HepG2 (cell line): ENCODE data around the gene GALNT15. TPM values are rescaled to one million over a fixed set of nuclear protein-coding genes. Genes with fewer than 3 reads are reported as not detected.

Experiments
- RORA ChIP-seq: sonication (generic); formaldehyde crosslinking; IDR thresholded peaks from 2 replicates; pipeline ENCODE4 v1.5.0; 2020; ENCODE audit warnings: mild to moderate bottlenecking, missing genetic modification reagents, moderate library complexity
- SPEN ChIP-seq: sonication (generic); formaldehyde crosslinking; IDR thresholded peaks from 2 replicates; pipeline ENCODE4 v1.5.1; 2020; ENCODE audit warnings: low read depth, mild to moderate bottlenecking, missing genetic modification reagents
- ZEB1 ChIP-seq: IDR thresholded peaks from 2 replicates; pipeline ENCODE4 v1.6.1; 2012; ENCODE audit warnings: mild to moderate bottlenecking, low read depth, inconsistent platforms; ENCODE audit not compliant: insufficient replicate concordance
- ZNF251 ChIP-seq: sonication (generic); formaldehyde crosslinking; IDR thresholded peaks from 2 replicates; pipeline ENCODE4 v1.9.0; 2021; ENCODE audit warnings: mild to moderate bottlenecking, missing genetic modification reagents
- polyA plus RNA-seq, 8 experiments: library from polyadenylated mRNA; depleted of rRNA in 3 of 8; stranded (reverse) in 7 of 8; unstranded in 1 of 8; fragments of >200 nt; fragmentation: Illumina TruSeq in 4 of 8; extraction: Trizol in 4 of 8; gene quantifications; 2 replicates each; pipeline versions ENCODE4 v1.2.1 to v1.2.3, GENCODE V29; 2011 to 2016; ENCODE audit warnings: low read depth in 4 of 8, missing spikeins in 1 of 8, mixed read lengths in 1 of 8; ENCODE audit not compliant: insufficient read depth in 1 of 8
- total RNA-seq, 5 experiments: library from RNA; depleted of rRNA; stranded (reverse); fragments of >200 nt; fragmentation: Illumina TruSeq; extraction: Trizol; gene quantifications; 2 replicates each; pipeline ENCODE4 v1.2.3, GENCODE V29; 2016; ENCODE audit warnings: low read depth in 1 of 5
- TF ChIP-seq, protein P1 (sequence below): IDR thresholded peaks from 2 replicates; pipeline ENCODE4 v1.6.1; 2016; ENCODE audit warnings: mild to moderate bottlenecking
- TF ChIP-seq, protein P2 (sequence below): sonication (generic); formaldehyde crosslinking; IDR thresholded peaks from 2 replicates; pipeline ENCODE4 v1.5.0; 2020; ENCODE audit warnings: mild to moderate bottlenecking, missing genetic modification reagents, borderline replicate concordance
- TF ChIP-seq, protein P3 (sequence below): sonication (generic); formaldehyde crosslinking; IDR thresholded peaks from 2 replicates; pipeline ENCODE4 v1.8.0; 2022; ENCODE audit warnings: mild to moderate bottlenecking, missing genetic modification reagents, moderate library complexity
- TF ChIP-seq, protein P4 (sequence below): sonication (generic); formaldehyde crosslinking; IDR thresholded peaks from 2 replicates; pipeline ENCODE4 v1.4.0; 2020; ENCODE audit warnings: mild to moderate bottlenecking, missing genetic modification reagents
- TF ChIP-seq, protein P5 (sequence below): sonication (generic); formaldehyde crosslinking; IDR thresholded peaks from 2 replicates; pipeline ENCODE4 v1.4.0; 2020; ENCODE audit warnings: missing genetic modification reagents, borderline replicate concordance

Gene GALNT15
- total and polyA plus RNA-seq, 2 of the 13 experiments (the other 11 are each of a cell fraction or from before 2014, with no cell fraction given), result 0.02 to 0.04 TPM

DNA sequence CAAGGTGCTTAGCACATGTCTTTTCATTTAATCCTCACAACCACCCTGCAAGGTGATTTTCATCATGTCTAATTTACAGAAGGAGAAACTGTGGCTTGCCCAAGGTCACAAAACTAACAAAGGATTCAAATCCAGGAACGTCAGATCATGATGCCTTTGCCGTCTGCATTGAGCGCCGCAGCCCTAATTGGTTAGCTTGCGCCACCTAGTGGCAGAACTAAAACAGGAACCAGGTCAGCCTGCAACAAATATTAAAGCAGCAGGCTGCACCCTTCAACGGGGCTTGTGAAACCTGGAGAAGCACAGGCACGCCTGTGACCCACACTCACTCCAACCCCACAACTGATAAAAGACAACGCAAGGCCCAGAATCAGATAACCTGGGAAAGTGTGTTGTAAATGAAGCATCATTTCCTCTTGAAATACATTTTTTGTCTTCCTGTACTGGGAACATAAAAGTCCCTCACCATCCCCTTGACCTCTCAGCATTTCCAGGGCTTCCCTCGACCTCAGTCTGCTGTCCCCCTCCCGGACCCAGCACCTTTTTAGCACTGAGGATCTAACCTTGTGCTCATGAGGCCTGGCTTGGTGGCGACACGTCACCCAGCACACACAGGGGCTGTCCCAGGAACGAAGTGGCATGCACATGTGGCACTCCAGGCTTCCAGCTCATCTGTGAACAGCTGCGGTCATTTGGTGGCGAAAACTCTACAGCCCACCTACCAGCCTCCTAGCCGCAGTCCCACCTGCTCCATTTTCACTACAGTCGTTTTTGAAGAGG lies 73.0 kb downstream of the GALNT15 start (continued):
- TF ChIP-seq, protein P1, sequence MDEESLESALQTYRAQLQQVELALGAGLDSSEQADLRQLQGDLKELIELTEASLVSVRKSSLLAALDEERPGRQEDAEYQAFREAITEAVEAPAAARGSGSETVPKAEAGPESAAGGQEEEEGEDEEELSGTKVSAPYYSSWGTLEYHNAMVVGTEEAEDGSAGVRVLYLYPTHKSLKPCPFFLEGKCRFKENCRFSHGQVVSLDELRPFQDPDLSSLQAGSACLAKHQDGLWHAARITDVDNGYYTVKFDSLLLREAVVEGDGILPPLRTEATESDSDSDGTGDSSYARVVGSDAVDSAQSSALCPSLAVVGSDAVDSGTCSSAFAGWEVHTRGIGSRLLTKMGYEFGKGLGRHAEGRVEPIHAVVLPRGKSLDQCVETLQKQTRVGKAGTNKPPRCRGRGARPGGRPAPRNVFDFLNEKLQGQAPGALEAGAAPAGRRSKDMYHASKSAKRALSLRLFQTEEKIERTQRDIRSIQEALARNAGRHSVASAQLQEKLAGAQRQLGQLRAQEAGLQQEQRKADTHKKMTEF (CRISPR knock-in tag), result peak; percentile 64; the same call in 1 of the 2 replicates
- TF ChIP-seq ZNF251 (no peak), SPEN (CRISPR knock-in tag) (no peak), ZEB1 (no peak), RORA (no peak)
- TF ChIP-seq, protein P2, sequence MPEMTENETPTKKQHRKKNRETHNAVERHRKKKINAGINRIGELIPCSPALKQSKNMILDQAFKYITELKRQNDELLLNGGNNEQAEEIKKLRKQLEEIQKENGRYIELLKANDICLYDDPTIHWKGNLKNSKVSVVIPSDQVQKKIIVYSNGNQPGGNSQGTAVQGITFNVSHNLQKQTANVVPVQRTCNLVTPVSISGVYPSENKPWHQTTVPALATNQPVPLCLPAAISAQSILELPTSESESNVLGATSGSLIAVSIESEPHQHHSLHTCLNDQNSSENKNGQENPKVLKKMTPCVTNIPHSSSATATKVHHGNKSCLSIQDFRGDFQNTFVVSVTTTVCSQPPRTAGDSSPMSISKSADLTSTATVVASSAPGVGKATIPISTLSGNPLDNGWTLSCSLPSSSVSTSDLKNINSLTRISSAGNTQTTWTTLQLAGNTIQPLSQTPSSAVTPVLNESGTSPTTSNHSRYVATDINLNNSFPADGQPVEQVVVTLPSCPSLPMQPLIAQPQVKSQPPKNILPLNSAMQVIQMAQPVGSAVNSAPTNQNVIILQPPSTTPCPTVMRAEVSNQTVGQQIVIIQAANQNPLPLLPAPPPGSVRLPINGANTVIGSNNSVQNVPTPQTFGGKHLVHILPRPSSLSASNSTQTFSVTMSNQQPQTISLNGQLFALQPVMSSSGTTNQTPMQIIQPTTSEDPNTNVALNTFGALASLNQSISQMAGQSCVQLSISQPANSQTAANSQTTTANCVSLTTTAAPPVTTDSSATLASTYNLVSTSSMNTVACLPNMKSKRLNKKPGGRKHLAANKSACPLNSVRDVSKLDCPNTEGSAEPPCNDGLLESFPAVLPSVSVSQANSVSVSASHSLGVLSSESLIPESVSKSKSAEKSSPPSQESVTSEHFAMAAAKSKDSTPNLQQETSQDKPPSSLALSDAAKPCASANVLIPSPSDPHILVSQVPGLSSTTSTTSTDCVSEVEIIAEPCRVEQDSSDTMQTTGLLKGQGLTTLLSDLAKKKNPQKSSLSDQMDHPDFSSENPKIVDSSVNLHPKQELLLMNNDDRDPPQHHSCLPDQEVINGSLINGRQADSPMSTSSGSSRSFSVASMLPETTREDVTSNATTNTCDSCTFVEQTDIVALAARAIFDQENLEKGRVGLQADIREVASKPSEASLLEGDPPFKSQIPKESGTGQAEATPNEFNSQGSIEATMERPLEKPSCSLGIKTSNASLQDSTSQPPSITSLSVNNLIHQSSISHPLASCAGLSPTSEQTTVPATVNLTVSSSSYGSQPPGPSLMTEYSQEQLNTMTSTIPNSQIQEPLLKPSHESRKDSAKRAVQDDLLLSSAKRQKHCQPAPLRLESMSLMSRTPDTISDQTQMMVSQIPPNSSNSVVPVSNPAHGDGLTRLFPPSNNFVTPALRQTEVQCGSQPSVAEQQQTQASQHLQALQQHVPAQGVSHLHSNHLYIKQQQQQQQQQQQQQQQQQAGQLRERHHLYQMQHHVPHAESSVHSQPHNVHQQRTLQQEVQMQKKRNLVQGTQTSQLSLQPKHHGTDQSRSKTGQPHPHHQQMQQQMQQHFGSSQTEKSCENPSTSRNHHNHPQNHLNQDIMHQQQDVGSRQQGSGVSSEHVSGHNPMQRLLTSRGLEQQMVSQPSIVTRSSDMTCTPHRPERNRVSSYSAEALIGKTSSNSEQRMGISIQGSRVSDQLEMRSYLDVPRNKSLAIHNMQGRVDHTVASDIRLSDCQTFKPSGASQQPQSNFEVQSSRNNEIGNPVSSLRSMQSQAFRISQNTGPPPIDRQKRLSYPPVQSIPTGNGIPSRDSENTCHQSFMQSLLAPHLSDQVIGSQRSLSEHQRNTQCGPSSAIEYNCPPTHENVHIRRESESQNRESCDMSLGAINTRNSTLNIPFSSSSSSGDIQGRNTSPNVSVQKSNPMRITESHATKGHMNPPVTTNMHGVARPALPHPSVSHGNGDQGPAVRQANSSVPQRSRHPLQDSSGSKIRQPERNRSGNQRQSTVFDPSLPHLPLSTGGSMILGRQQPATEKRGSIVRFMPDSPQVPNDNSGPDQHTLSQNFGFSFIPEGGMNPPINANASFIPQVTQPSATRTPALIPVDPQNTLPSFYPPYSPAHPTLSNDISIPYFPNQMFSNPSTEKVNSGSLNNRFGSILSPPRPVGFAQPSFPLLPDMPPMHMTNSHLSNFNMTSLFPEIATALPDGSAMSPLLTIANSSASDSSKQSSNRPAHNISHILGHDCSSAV, result no peak
- TF ChIP-seq, protein P3, sequence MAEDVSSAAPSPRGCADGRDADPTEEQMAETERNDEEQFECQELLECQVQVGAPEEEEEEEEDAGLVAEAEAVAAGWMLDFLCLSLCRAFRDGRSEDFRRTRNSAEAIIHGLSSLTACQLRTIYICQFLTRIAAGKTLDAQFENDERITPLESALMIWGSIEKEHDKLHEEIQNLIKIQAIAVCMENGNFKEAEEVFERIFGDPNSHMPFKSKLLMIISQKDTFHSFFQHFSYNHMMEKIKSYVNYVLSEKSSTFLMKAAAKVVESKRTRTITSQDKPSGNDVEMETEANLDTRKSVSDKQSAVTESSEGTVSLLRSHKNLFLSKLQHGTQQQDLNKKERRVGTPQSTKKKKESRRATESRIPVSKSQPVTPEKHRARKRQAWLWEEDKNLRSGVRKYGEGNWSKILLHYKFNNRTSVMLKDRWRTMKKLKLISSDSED (CRISPR knock-in tag), result no peak
- TF ChIP-seq, protein P4, sequence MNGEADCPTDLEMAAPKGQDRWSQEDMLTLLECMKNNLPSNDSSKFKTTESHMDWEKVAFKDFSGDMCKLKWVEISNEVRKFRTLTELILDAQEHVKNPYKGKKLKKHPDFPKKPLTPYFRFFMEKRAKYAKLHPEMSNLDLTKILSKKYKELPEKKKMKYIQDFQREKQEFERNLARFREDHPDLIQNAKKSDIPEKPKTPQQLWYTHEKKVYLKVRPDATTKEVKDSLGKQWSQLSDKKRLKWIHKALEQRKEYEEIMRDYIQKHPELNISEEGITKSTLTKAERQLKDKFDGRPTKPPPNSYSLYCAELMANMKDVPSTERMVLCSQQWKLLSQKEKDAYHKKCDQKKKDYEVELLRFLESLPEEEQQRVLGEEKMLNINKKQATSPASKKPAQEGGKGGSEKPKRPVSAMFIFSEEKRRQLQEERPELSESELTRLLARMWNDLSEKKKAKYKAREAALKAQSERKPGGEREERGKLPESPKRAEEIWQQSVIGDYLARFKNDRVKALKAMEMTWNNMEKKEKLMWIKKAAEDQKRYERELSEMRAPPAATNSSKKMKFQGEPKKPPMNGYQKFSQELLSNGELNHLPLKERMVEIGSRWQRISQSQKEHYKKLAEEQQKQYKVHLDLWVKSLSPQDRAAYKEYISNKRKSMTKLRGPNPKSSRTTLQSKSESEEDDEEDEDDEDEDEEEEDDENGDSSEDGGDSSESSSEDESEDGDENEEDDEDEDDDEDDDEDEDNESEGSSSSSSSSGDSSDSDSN (CRISPR knock-in tag), result no peak; the same call in 1 of the 2 replicates
- TF ChIP-seq, protein P5, sequence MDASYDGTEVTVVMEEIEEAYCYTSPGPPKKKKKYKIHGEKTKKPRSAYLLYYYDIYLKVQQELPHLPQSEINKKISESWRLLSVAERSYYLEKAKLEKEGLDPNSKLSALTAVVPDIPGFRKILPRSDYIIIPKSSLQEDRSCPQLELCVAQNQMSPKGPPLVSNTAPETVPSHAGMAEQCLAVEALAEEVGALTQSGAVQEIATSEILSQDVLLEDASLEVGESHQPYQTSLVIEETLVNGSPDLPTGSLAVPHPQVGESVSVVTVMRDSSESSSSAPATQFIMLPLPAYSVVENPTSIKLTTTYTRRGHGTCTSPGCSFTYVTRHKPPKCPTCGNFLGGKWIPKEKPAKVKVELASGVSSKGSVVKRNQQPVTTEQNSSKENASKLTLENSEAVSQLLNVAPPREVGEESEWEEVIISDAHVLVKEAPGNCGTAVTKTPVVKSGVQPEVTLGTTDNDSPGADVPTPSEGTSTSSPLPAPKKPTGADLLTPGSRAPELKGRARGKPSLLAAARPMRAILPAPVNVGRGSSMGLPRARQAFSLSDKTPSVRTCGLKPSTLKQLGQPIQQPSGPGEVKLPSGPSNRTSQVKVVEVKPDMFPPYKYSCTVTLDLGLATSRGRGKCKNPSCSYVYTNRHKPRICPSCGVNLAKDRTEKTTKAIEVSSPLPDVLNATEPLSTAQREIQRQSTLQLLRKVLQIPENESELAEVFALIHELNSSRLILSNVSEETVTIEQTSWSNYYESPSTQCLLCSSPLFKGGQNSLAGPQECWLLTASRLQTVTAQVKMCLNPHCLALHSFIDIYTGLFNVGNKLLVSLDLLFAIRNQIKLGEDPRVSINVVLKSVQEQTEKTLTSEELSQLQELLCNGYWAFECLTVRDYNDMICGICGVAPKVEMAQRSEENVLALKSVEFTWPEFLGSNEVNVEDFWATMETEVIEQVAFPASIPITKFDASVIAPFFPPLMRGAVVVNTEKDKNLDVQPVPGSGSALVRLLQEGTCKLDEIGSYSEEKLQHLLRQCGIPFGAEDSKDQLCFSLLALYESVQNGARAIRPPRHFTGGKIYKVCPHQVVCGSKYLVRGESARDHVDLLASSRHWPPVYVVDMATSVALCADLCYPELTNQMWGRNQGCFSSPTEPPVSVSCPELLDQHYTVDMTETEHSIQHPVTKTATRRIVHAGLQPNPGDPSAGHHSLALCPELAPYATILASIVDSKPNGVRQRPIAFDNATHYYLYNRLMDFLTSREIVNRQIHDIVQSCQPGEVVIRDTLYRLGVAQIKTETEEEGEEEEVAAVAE, result peak; percentile 61; the same call in 1 of the 2 replicates
